ENCODE measurements around the gene LHPP.

Gene LHPP

DNA sequence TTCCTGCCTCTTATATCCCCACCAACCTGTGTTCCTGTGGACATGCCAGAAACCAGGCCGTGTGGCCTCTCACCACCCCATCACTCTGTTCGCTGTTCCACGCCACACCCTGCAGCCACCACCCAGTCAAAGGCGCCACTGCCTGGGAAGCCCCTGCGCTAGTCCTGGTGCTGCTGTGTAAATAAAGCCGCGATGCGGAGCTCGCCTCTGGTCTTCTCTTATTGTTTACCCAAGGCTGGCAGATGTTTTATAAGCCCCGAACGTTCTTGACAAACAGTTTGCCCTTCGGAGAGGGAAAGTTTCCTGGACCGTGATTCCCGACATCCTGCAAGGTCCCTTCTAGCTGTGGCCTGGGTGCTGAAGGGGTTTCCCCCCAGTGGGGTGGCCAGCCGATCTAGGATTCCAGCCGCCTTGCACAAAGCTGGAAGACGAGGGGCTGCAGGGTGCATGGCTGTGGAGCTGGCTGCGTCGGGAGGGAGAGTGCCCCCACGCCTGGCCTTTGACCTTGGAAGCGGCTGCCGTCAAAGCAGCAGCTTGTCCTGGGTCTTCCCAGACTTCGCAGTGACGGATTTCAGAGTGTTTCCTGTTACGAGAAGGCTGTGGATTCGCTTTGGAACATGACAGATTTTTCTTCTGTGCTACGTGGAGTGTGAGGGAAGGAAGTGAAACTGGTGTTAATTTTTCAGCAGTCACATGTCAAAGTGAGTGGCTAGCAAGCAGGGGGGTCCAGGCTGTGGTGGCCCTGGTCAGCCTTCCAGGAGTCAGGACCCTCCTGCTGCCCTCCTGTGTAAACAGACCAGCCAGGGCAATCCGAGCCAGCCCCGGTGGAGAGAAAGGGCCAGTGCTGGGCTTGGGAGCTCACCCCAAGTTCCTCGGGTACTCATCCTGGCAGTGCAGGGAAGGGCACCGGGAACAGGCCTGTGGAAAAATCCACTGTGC is 61.6 kb downstream of the LHPP start:
- DNase-seq = no peak

DNA sequence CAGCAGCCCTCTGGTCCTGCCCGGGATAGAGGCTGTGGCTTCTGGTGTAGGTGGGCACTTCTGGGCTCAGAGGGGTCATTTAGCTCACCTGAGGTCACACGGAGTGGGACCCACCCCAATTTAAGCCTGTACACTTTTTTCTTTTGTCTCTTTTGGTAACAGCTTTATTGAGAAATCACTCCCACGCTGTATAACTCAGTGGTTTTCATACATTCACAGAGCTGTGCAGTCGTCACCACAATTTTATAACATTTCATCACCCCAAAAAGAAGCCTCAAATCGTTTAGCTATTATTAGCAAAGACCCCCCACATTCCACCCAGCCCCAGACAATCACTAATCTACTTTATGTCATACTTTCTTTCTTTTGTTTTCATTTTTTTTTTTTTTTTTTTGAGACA is 62.3 kb downstream of the LHPP start:
- peak; percentile 21 for DNase-seq

DNA sequence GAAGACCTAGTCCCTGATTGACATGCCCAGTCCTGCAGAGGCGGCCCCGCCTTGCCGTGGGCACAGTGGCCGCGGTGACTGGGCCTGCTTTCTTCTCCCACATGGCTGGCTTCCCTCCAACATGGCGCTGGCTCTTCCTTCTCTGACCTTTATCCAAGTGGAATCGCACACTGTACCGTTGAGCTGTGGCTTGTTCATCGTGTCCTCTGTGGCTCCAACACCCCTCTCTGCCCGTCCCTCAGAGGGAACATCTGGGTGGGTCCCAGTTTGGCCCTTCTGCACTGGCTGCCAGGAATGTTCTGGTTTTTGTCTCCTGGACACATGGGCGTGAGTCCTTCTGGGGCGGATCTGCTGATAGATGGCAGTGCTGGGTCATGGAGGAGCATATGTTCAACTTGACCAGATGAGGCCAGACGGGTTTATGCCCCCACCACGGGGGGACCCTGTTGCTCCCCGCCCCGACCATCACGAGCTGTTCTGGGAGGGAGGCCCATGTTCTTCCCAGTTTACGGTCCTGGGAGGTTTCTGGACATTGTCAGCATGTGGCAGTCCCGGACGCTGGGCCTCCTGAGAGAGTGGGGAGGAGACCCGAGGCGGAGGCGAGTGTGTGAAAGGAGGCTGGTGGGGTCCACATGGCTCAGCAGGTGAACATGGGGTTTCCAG is 63.5 kb downstream of the LHPP start:
- DNase-seq = no peak

DNA sequence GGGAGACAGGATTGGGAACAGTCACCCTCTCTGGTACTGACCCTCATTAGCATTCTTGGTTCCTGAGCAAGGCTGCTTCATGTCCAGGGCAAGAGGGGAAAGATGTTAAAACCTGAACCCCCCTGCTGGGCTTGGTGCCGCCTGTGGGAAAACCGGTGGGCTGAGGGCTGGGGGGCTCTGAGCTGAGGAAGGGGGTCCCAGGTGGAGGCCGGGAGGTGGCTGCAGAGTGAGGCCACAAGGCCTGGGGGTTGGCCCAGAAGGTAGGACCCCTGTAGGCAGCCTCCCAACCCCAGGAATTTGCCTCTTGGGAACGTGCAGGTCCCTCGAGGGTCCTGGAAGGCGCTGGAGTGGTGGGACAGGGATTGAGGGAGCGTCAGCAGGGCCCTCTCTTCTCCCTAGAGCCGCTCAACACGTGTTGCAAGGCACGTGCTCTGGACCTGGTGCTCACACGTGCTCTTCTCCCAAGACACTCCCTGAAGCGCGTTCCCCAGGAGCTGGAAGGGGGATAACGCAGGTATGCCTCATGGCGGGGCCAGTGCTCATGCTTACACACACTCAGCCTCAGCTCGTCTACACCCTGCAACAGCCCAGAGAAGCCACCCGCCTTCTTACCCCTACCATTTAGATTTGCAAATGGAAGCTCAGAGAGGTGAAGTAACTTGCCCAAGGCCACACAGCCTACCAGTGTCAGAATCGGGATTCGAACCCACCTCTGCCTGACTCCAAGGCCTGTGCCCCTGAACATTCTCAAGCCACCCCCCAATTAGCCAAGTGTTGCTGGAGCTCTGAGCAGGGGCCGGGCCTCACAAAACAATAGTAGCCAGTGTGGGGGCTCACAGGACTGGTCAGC is 64.4 kb downstream of the LHPP start:
- DNase-seq = no peak

DNA sequence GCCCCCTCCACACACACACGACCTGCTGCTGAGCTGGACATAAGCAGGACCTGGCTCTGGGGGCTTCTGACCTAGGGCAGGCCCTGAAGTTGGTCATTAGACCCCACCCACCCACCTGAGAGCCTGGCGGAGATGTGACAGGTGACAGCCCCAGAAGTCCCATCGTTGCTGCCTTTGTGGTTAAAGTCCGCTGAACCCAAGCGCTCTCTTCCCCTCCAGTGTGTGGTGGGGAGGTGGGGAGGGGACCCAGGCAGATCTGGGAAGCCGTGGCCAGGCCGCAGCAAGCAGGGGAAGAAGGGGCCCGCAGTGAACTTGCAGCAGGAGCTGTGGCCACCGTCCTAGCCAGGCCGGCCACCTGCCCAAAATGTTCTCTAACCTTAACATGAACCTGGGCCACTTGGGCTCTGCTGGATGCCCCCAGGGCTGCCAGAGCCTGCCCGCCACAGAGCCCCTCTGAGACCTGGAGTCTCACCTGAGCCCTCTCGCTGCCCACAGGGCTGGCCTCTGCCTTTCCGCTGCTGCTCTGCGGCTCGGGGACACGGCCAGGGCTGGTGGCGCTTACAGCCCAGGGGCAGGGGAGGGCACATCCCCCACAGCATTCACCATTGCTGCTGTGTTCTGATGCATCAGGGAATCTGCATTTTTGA is 65.1 kb downstream of the LHPP start:
- no peak for DNase-seq

DNA sequence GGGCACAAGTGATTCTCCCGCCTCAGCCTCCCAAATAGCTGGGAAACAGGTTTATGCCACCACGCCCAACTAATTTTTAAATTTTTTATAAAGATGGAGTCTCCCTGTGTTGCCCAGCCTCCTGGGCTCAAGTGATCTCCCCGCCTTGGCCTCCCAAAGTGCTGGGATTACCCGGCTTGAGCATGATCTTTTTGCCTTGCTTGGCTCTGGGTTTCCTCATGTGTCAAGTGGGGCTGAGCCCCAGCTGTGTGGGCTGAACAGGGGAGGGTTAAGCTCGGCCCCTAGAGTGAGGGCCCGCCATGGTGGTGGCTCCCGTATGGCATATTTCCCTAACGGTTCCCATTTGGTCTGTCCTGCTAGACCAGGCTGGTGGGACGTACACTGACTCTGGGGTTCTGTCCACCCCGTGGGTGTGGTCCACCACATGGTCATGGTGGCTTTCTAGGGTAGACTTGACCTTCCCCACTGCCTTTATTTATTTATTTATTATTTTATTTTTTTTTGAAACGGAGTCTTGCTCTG is 66.3 kb downstream of the LHPP start:
- DNase-seq = no peak

DNA sequence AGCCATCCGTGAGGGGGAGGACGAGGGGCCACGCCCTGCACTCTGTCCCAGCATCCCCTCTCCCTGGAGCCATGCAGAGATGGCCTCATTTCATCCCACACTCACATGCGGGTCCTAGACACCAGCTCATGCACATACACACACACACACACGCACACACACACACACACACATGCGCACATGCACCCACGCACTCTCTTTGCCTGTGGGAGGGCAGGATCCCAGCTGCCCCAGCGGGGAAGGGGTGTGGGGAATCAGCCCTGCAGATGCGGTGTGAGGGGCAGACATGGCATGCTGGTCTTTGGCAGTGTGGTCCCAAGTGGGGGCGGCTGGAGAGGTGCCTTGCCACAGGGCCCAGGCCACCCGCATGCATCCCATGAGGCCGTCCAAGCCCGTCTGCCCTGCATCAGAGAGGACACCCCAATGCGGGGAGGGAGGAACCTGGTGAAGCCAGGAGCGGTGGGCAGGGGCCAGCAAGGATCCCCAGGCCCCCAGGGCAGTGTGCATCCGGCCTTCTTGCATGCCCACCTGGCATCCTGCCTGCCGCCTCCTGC is 68.1 kb downstream of the LHPP start:
- DNase-seq = no peak

DNA sequence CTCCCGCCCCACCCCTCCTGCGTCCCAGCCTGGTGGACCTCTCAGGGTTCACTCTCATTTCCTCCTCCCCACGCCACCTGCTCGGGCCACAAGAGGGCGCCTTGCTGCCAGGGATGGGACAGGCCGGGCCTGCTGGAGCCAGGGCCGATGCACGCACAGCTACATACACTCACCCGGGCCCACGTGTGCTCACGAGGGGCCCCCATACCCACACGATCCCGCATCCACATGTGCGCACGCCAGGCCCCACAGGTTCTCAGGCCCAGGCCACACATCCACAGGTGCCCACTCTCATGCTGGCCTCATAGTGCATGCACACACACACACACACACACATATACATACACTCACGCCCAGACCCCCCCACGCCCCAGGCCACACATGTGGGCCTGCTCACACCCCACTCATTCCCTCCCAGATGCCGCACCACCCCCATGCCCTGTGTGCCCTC is 68.6 kb downstream of the LHPP start:
- DNase-seq = peak; percentile 70

DNA sequence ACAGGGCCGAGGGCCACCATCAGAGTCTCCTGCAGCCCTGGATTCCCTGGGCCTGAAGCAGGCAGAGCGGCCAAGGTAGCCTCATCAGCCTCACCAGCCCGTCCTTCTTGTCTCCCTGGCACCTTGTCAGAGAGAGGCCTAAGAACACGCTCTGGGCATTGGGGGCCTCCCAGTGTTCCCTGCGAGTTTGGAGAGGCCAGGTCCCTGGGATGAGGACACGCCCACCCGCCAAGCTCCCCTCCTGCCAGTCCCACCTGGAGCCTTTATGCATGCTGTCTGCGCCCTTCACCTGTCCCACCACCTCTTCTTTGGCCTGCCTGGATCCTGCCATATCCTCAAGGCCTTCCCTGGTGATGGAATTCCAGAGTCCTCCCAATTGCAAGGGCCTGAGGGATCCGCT is 69.2 kb downstream of the LHPP start:
- no peak for DNase-seq

DNA sequence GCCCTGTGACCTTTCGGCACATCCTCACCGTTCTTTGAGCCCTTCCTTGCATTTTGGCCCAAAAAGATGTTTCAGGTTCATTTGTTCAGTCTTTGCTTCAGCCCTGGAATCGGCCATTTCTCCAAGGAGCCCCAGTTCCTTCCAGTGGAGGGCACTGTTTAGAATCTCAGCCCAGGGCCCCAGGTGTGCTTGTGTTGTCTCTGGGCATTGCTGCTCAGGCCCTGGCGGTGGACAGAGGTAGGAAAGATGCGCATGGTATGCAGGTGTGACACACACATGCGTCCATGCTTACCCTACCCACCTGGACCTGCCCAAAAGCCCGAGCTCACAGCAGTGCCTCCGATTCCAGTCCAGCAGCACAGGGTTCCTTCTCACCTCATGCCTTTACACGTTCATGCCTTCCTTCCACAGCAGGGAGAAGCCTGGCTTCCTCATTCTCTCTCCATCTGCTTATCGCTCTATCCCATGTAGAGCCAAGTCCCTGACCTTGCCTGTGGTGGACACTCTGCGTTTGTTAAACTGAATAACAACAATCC is 70.6 kb downstream of the LHPP start:
- no peak for DNase-seq

DNA sequence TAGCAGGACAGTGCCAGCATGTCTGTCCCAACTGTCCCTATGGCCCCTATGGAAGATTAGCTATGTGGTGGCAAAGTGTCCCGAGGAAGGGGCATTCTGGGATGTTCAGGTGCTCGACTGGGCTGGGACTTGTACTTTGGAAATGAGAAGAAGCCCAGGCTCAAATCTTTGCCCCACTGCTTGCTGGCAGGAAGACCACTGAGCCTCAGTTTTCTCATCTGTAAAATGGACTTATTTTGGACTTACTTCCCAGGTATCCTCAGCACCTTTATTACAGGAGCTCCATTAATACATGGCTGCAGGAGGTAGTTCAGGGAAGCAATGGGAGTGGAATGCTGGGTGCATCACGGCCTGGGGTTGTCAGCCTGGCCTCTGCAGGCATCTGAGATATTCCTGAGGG is 71.2 kb downstream of the LHPP start:
- DNase-seq = no peak

DNA sequence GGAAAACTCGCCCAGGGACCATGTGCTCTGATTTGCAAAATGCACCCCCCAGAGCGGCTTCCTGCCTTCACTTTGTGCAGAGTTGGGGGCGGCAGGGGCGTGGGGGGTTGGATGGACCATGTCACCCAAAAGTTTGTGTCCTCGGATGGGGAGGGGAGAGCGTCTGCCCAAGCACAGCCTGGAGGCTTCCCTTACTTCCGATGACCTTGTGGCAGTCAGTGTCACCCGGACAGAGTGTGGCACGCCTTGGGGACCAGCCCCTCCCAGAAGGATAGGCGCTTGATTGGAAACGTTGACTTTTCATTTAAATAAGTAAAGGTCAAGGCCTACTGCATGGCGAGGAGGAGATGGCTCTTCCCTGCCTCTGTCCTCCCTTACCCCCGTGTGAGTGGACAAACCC is 71.6 kb downstream of the LHPP start:
- no peak for DNase-seq

DNA sequence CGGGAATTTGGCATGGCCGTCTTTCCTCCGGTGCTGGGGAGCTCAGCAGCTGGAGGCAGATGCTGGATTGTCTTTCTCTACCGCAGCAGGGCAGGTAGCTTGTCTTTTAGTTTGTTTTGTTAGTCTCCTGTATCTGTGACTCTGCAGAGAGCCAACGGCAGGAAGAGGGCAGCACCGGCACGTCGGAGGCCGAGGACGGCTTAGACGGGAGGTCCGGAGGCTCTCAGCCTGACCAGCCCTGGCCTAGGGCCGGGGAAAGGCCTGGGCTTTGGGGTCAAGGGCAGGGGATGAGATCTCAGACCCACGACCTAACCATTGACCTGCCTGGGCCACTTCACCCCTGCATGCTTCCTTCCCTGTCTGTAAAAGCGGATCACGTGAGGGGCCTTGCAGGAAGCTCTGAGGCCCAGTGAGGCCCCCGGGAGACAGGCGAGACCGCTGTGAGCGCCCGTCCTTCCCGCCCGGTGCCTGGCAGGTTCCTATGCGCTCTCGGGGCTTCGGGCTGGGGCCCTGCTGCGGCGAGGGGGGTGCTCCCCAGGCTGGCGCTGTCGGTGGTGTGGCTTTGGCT is 72.7 kb downstream of the LHPP start:
- no peak for DNase-seq

DNA sequence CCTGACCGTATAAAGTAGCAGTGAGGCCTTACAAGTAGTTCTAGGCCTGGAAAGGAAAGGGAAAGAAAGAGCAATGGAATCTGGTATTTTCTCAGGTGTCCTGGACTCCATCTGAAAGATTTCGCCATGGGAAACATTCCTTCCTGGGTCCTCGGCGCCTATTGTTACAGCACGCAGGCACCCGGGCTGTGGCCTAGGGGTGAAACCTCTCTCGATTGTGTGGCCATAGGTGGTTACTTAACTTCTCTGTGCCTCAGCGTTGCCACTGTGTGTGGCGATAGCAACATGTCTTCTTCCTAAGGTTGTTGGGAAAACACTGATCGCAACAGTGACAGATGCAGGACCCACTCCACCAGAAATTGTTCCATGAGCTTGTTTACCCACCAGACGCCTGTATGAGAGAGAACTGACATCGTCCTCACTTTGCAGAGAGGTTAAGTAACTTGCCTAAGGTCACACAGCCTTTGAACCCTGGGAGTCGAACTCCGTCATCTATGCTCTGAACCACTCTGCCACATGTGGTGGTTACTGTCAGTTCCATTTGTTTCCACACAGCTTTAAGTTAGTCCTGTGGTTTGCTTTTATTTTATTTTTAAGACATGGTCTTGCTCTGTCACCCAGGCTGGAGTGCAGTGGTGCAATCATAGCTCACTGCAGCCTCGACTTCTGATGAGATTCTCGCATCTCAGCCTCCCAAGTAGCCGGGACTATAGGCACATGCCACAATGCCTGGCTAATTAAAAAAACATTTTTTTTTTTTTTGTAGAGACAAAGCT is 73.4 kb downstream of the LHPP start:
- no peak for DNase-seq

DNA sequence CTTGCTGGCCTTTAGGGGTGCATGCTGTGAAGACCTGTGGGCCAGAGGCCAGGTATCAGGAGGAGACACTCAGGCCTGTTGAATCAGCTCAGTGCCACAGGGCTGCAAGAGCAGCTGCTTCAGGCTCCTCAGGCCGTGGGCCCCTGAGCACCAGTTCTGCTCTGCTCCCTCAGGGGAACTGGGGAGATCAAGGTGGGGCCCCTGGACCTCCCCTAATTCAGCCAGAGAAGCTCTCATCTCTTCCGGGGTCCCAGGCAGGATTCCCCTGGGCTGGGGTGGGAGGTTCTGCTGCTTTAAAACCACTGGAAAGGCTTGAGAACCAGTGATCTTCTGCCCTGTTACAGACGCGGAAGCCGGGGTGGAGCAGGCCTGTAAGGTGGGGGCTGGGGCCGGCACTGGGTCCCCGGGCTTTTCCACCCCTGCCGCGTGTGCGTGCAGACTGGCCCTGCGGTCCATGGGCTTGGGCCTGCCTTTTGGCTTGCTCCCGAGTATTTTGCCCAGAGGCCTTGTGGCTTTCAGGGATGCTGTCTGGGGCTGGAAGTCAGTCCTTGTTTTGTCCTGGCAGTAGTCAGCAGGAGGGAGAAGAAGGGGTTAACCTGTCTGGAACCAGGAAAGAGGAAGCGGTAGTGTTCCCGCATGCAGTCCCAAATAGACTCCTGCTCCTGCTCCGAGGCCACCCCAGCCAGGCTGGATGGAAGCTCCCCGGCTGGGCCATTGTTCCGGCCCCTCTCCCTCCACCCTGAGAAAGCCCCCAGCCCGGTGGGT is 74.3 kb downstream of the LHPP start:
- no peak for DNase-seq

DNA sequence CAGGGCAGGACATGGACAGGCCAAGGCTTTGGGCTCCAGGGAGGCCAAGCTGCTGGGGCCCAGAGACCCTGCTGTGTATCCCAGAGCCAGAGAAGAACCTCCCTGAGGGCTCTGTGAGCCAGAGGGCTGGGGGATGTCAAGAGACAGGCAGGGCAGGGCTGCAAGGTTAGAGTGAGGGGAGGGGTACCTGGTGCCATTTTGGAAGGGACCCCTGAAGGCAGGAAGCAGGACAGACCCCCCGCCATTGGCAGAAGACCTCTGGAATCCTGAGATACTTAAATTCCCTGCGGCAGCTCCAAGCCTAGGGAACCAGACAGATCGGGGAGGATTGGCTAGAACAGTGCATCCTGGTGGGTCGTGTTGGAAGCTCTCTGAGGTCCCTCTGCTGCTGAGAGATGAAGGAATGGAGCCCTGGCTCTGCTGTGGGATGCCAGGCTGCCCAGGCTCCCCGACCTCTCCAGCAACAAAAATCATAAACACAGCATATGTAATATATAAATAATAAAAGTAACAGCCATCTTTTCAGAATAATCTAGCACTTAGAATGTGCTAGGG is 75.0 kb downstream of the LHPP start:
- DNase-seq = no peak

DNA sequence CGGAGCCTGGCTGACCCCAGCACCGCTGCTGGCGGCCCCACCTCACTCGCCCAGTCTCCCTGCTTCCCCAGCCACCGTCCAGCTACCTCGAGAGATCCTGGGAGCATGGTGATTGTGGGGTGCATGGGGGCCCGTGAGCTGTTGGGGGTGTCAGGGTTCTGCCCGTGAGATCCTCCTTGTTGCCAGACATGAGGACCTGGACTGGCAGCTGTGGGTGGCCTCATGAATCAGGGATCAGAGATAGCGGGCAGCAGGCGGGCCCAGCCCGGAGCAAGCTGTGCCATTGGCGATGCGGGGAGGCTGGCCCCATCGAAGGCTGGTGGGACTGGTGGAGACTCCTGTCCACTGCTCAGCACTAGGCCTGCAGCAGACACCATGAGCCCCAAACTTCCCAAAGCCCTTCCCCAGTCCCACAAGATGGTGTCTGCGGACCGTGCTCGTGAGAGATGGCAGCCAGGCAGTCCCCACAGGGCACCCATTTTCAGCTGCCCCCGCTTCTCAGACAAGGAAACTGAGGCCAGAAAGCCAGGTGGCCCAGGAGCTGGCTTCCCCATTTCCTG is 75.6 kb downstream of the LHPP start:
- no peak for DNase-seq

DNA sequence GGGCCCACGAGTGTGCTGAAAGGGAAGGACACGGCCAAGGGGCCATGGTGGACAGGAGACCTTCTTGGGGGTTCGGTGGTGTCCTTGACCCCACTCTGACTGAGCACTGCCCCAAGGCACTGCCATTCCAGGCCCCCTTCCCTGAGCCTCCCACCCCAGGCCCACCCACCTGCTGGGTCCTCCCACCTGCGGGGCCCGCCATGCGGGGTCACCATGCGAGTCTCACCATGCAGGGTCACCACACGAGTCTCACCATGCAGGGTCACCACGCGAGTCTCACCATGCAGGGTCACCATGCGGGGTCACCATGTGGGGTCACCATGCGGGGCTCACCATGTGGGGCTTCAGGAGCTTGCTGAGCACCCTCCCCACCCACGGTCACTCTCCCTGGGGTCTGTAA is 76.3 kb downstream of the LHPP start:
- DNase-seq = no peak

DNA sequence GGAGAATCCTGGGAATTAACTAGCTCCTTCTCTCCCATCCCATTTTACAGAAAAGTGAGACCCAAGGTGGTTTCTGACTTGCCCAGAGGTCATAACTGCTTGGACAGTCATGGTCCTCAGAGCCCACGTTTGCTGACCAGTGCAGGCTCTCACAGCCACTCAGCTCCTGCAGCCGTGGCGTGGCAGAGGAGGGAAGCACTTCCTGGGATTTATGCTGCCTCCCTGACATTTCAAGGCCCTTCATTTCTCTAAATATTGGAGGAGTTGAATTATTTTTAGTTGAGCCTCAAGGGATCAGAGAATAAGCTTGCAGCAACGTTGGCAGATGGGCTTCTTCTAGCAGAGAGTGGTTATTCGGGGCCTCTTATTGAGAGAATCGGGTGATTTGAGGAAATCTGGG is 77.1 kb downstream of the LHPP start:
- DNase-seq = no peak

Measured in fibroblast of skin of right biceps (primary cell).